Measurements from ENCODE around the gene TSPAN4.

GRCh38 chr11:834371-835316 is 8.0 kb upstream of the TSPAN4 start:
- peak in 2 of 6 experiments; percentile 18 to 23 for TF ChIP-seq CTCF (IDR thresholded peaks at IDR 0.05)
- peak; percentile 71 to 79 for TF ChIP-seq POLR2AphosphoS5 (IDR thresholded peaks at IDR 0.05)
- TF ChIP-seq POLR2A (IDR thresholded peaks at IDR 0.05): peak in 3 of 4 donors; percentile 23 to 64 (median 58)
